Ectodermal cell (in vitro differentiated cells): ENCODE measurements around the gene EIF4B.

Experiments
- H3K27ac ChIP-seq: 2 replicates; pipeline ENCODE4 v1.7.0; 2013; ENCODE audit warnings: mild to moderate bottlenecking, low read depth, low read length; ENCODE audit not compliant: insufficient read depth, poor library complexity, severe bottlenecking
- H3K27me3 ChIP-seq: 2 replicates; pipeline ENCODE4 v1.7.0; 2013; ENCODE audit warnings: mild to moderate bottlenecking, low read length; ENCODE audit not compliant: insufficient read depth, control insufficient read depth, poor library complexity, severe bottlenecking
- H3K36me3 ChIP-seq: one replicate; pipeline ENCODE4 v1.7.0; 2013; ENCODE audit warnings: low read length; ENCODE audit not compliant: control insufficient read depth, insufficient read depth
- H3K4me1 ChIP-seq: one replicate; pipeline ENCODE4 v1.7.0; 2013; ENCODE audit warnings: low read length; ENCODE audit not compliant: control insufficient read depth, insufficient read depth
- H3K4me3 ChIP-seq: 2 replicates; pipeline ENCODE4 v1.7.0; 2013; ENCODE audit warnings: low read depth, low read length, control low read depth; ENCODE audit not compliant: insufficient read depth
- H3K9me3 ChIP-seq: 2 replicates; pipeline ENCODE4 v1.7.0; 2013; ENCODE audit warnings: mild to moderate bottlenecking, low read length, moderate library complexity; ENCODE audit not compliant: control insufficient read depth
- WGBS, 2 experiments: methylation state at CpG; one replicate each; pipeline ENCODE4 v1.1.7; 2013; ENCODE audit warnings: missing lambda C conversion rate in 2 of 2; 5-methylcytosine and 5-hydroxymethylcytosine counted together

The EIF4B gene

DNA sequence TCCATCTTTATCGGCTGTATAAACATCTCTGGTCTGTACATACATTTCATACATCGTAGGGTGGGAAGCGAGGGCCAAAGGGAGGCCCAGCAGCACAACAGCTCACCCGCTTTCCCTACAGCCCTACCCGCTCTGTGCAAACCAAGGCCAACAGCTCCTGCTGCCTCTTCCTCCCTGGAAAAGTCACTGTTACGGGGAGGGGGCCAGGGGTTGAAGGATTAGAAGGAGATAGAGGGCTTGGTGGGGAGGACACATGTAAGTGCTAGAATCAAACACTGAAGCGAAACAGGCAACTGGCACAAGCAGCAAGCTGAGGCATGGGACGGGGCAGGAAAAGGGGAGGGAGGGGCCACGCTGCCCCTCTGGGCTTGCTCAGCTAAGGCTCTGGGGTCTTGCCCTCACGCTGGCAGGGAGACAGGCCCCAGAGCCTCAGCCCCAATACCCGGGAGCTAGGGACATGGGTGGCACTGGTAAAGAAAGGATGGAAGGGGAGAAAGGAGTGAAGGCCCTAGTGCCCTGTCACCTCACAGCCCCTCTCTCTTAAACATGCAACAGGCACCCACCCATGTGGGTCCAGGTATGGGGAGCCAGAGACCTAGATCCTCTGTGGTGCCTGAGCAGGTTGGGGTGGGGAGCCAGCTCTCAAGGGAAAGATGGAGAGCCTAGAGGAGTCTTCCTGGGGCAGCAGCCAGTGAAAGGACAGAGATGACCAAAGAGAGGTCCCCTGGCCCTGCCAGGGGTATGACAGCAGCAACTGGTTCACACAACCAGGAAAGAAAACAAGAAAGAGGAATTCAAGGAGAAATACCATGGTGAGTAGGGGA is 58.6 kb downstream of the EIF4B start:
- no peaks in the 10 kb centered on the region for H3K9me3 ChIP-seq
- WGBS, 2 experiments = 91 to 95% methylated on average over 11 of the region's 11 CpGs
- H3K36me3 ChIP-seq = no peaks in the 10 kb centered on the region
- H3K27ac ChIP-seq = no peak overlapping the region
- H3K27me3 ChIP-seq = no peaks in the 10 kb centered on the region
- no peak overlapping the region for H3K4me3 ChIP-seq
- peaks cover 8% of the 10 kb centered on the region for H3K4me1 ChIP-seq

DNA sequence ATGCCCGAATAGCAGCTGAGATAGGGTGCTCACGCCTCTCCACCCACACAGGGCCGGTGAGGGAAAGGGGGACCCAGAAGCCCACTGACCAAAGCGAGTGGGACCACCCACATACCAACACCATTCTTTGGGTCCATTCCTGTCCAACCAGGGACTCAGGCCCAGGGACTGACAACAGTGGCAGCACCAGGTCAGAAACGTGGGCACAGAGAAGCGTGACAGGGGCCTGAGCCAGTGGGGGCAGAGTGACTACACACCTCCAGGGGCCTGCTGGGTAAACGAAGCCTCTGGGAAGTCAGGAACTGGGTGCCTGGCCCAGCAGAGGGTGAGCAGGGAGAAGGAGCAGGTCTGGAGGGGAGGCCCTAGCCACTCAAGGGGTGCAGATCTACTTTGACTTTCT is 59.2 kb downstream of the EIF4B start:
- H3K4me3 ChIP-seq = no peak overlapping the region
- H3K36me3 ChIP-seq = no peaks in the 10 kb centered on the region
- no peaks in the 10 kb centered on the region for H3K27me3 ChIP-seq
- peaks cover 11% of the 10 kb centered on the region for H3K4me1 ChIP-seq
- H3K9me3 ChIP-seq = no peaks in the 10 kb centered on the region
- 89 to 90% methylated on average over 7 of the region's 7 CpGs for WGBS, 2 experiments
- no peak overlapping the region for H3K27ac ChIP-seq

GRCh38 chr12:53065975-53066931 is 60.0 kb downstream of the EIF4B start:
- no peaks in the 10 kb centered on the region for H3K27me3 ChIP-seq
- no peak overlapping the region for H3K4me3 ChIP-seq
- H3K36me3 ChIP-seq = no peaks in the 10 kb centered on the region
- H3K27ac ChIP-seq = no peak overlapping the region
- 56 to 58% methylated on average over 24 of the region's 24 CpGs for WGBS, 2 experiments
- no peaks in the 10 kb centered on the region for H3K9me3 ChIP-seq
- peaks cover 11% of the 10 kb centered on the region for H3K4me1 ChIP-seq

DNA sequence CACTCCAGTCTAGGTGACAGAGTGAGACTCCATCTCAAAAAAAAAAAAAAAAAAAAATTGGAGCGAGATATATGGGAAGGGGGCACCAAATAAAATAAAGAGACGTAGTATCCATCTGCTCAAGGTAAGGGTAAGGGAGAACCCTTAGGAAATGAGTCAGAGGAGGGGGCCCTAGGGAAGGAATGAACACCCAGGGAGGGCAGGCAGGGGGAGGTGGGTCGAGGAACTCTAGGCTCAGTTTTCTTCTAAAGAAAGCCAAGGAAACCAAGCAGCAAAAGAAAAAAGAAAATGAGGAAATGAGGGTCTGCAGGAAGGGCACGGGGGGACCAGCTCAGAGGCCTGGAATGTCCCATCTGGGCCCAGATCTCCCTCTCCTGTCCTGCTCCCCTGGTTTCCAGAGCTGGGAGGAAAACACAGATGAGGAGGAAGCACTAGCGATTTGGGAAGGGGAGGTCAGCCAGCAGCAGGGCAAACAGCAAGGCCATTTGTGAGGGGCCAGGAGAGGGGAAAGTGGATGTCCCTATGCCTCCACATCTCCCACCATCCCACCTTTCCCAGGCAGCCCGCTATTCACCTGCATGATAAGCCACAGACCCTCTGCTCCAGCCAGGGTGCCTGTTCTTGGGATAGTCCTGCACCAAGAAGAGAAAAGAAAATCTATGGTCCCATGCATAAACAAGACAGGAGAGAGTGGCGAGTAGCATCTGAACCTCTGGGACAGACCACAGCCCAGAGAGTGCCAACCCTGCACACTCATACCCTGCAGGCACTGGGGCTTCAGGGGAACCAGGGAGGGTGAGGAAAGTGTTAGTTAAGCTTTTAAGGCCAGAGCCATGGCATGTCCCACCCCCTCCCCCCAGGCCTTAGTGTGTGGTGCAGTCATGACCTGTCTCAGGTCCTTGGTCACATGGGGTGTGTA is 61.1 kb downstream of the EIF4B start:
- Histone ChIP-seq H3K36me3 (no peaks in the 10 kb centered on the region), H3K27ac (no peak overlapping the region), H3K4me1 (peaks cover 19% of the 10 kb centered on the region), H3K9me3 (no peaks in the 10 kb centered on the region), H3K4me3 (no peak overlapping the region), H3K27me3 (no peaks in the 10 kb centered on the region)
- 75% methylated on average over 7 of the region's 7 CpGs for WGBS, 2 experiments

DNA sequence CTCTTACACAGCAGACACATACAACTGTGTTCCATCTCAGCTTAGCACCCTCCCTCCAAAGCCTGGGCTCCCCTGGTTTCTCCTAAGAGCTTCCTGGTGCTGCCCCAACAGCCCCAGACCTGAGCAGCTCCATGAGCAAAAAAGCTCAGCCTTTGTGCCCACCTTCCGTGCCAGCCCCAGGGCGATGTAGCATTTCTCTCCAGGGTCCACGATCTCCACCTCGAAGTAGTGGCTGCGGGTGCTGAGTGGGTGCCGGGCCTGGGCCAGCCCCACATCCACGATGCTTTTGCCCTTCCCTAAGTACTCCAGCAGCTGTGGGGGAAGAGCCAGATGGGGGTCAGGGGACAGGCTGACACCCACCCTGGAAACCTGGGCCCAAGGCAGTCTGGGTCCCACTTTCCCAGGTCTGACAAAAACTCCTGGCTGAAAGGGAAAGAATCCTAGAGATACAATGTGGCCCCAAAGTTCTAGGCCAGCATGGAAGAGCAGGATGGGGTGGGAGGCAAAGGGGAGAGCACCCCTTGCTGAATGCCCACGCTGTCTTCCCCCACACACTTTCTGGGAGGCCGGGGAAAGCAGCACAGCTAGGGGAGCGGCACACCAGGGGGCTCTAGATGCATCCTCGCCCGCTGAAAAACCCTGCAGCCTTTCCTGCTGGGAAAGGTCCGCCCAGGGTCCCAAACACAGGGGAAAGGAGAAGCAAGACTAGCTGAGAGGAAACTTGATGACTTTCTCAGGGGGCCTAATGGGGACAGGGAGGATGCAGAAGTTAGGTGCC is 61.9 kb downstream of the EIF4B start:
- H3K36me3 ChIP-seq = no peaks in the 10 kb centered on the region
- no peaks in the 10 kb centered on the region for H3K27me3 ChIP-seq
- H3K4me3 ChIP-seq = no peak overlapping the region
- no peak overlapping the region for H3K27ac ChIP-seq
- peaks cover 25% of the 10 kb centered on the region for H3K4me1 ChIP-seq
- WGBS, 2 experiments = 84 to 86% methylated on average over 13 of the region's 13 CpGs
- no peaks in the 10 kb centered on the region for H3K9me3 ChIP-seq

DNA sequence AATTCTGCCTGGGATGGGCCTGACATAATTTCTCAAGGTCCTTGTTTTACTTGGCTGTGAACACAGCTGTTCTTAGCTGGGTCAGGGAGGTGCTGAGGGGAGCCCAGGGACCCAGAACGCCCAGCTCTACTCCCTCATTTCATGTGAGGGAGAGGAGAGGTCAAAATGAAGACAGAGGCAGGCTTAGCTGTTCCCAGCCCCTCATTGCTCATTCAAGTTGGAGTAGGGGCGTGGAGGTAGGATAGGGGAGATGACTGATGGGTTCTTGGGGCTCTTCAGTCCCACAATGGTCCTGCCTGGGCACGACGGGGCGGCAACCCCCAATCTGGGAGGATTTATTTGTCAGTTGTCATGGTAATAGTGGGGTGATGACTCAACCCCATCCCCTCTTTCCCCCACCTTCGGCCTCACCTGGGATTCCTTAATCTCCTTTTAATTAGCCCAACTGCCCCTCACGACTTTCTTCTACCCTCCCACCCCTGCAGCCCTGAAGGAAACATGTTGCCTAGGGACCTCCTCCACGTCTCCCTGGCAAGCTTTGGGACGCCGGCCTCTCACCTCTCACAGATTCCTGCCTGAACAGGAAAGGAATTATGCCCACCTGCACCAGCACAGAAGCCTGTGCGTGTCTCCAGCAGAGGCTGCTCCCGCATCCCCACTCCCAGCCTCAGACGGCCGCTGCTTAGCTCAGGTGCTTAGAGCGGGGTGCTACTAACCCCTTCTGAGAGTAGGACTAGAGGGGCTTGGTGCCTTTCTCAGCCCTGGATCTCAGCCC is 62.7 kb downstream of the EIF4B start:
- no peak overlapping the region for H3K27ac ChIP-seq
- no peak overlapping the region for H3K4me3 ChIP-seq
- H3K27me3 ChIP-seq = no peaks in the 10 kb centered on the region
- H3K9me3 ChIP-seq = no peaks in the 10 kb centered on the region
- 74 to 76% methylated on average over 15 of the region's 15 CpGs for WGBS, 2 experiments
- peaks cover 25% of the 10 kb centered on the region for H3K4me1 ChIP-seq
- H3K36me3 ChIP-seq = no peaks in the 10 kb centered on the region

- Histone ChIP-seq H3K27me3 (no peaks in the 10 kb centered on the region), H3K9me3 (no peaks in the 10 kb centered on the region), H3K27ac (no peak overlapping the region), H3K4me3 (no peak overlapping the region), H3K36me3 (no peaks in the 10 kb centered on the region), H3K4me1 (peaks cover 25% of the 10 kb centered on the region)
- 72 to 83% methylated on average over 11 to 12 of the region's 12 CpGs for WGBS, 2 experiments
These were observed 63.6 kb downstream of the EIF4B start for GRCh38 chr12:53069621-53070410.

DNA sequence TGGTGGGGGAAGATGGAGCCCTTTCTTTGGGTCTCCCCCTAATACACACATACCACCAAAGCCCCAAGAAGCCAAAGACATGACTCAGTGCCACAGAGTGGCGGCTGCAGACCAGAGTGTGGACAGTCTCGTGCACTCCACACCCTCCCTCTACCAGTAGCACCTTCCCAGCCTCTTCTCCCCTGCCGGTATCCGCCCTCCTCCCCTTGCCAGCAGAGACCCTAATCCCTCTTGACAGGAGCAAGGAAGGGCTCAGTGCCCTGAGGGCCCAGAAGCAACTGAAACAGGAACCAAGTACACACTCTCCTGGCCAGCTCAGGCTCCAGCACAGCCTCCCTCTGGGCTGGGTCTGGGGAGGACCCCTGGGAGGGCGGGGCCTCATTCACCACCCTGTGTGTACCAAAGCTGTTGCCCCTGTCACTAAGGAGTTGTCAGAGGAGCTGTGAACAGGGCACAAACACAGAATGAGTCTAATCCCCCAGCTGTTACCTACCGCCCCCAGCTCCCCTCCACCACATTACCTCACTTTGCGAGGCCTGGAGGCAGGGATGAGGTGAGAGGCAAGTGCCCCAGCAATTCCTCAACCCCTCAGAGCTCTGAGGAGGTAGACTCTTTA is 64.7 kb downstream of the EIF4B start:
- WGBS, 2 experiments = 78 to 82% methylated on average over 7 of the region's 7 CpGs
- Histone ChIP-seq H3K4me1 (peaks cover 25% of the 10 kb centered on the region), H3K27ac (no peak overlapping the region), H3K36me3 (no peaks in the 10 kb centered on the region), H3K27me3 (no peaks in the 10 kb centered on the region), H3K9me3 (no peaks in the 10 kb centered on the region), H3K4me3 (no peak overlapping the region)
